B cell (primary cell): Measurements from ENCODE around the gene PPP1R2B. TPM values are rescaled to one million over a fixed set of nuclear protein-coding genes. Genes with fewer than 3 reads are reported as not detected.

ENCODE experiments used
- ATAC-seq: fragments of 200-7000 bp; cut with Tn5 transposase; one replicate; pipeline ENCODE4 v1.10.0; 2021; ENCODE audit warnings: low read depth, mild to moderate bottlenecking, moderate number of reproducible peaks, moderate library complexity
- CTCF ChIA-PET: fragments of 350-600 bp; sonication (Branson Sonifier 250); formaldehyde crosslinking; loops from one replicate; lab custom pipeline; 2021; ENCODE audit warnings: antibody characterized with exemption, inconsistent platforms; lab: Charles Lee
- POLR2A ChIA-PET: fragments of 350-600 bp; sonication (Branson Sonifier 250); formaldehyde crosslinking; loops from one replicate; lab custom pipeline; 2021; ENCODE audit warnings: antibody characterized with exemption; lab: Charles Lee
- DNase-seq: peaks from one replicate; pipeline ENCODE4 v3.0.0; 2013
- H2AFZ ChIP-seq: 2 replicates; pipeline ENCODE4 v1.6.1; 2012; ENCODE audit warnings: mild to moderate bottlenecking, low read depth, low read length; ENCODE audit not compliant: insufficient read depth, poor library complexity, severe bottlenecking
- H3K27ac ChIP-seq, 2 donors: 1 replicate in 1 of 2; 2 replicates in 1 of 2; pipeline ENCODE4 v1.5.1; 2012 to 2013; ENCODE audit warnings: low read length in 2 of 2, mild to moderate bottlenecking in 2 of 2, moderate library complexity in 1 of 2
- H3K27me3 ChIP-seq, 4 experiments: fragments of 200-600 bp in 1 of 4; sonication (generic) in 1 of 4; replicated peaks in 1 of 4; 1 replicate in 2 of 4; 2 replicates in 2 of 4; pipeline versions ENCODE4 v1.6.1 to v1.7.0; 2013 to 2016; ENCODE audit warnings: low read length in 3 of 4, mild to moderate bottlenecking in 2 of 4, mixed read lengths in 1 of 4, moderate library complexity in 1 of 4; ENCODE audit not compliant: insufficient read depth in 4 of 4, control insufficient read depth in 3 of 4; ENCODE audit errors: control extremely low read depth in 1 of 4
- H3K36me3 ChIP-seq, 2 experiments: replicated peaks in 1 of 2; 1 replicate in 1 of 2; 2 replicates in 1 of 2; pipeline versions ENCODE4 v1.6.1 to v1.7.1; 2013; ENCODE audit warnings: low read length in 1 of 2; ENCODE audit not compliant: insufficient read depth in 2 of 2, control insufficient read depth in 1 of 2; ENCODE audit errors: control extremely low read depth in 1 of 2, extremely low read depth in 1 of 2
- H3K4me1 ChIP-seq, 2 donors: fragments of 200-600 bp in 1 of 2; sonication (generic) in 1 of 2; 1 replicate in 1 of 2; 2 replicates in 1 of 2; pipeline versions ENCODE4 v1.5.1 to v1.6.1; 2013 to 2017; ENCODE audit warnings: low read length in 2 of 2; ENCODE audit not compliant: control insufficient read depth in 2 of 2, insufficient read depth in 2 of 2
- H3K4me2 ChIP-seq: replicated peaks from 2 replicates; pipeline ENCODE3; 2012; ENCODE audit warnings: mild to moderate bottlenecking, low read depth, low read length; ENCODE audit not compliant: poor library complexity, severe bottlenecking
- H3K4me3 ChIP-seq, 5 experiments: fragments of 200-600 bp in 1 of 5; sonication (generic) in 1 of 5; 1 replicate in 3 of 5; 2 replicates in 2 of 5; pipeline versions ENCODE4 v1.5.1 to v1.7.0; 2011 to 2016; ENCODE audit warnings: low read length in 4 of 5, mild to moderate bottlenecking in 4 of 5, low read depth in 2 of 5, control low read depth in 1 of 5, moderate library complexity in 1 of 5; ENCODE audit not compliant: insufficient read depth in 1 of 5; ENCODE audit errors: control extremely low read depth in 1 of 5, extremely low read depth in 1 of 5
- H3K79me2 ChIP-seq: fragments of 200-600 bp; sonication (generic); one replicate; pipeline ENCODE4 v1.6.0; 2016; ENCODE audit warnings: low read length; ENCODE audit not compliant: control insufficient read depth, insufficient read depth
- H3K9ac ChIP-seq: fragments of 200-600 bp; sonication (generic); 2 replicates; pipeline ENCODE4 v1.6.1; 2017; ENCODE audit warnings: mild to moderate bottlenecking, low read length, moderate library complexity
- H3K9me3 ChIP-seq, 3 donors: one replicate each; pipeline versions ENCODE4 v1.6.1 to v1.7.1; 2013; ENCODE audit warnings: low read length in 2 of 3; ENCODE audit not compliant: control insufficient read depth in 2 of 3, insufficient read depth in 1 of 3; ENCODE audit errors: control extremely low read depth in 1 of 3
- H4K20me1 ChIP-seq: 2 replicates; pipeline ENCODE4 v1.6.0; 2012; ENCODE audit warnings: mild to moderate bottlenecking, low read length; ENCODE audit not compliant: insufficient read depth, control insufficient read depth, poor library complexity, severe bottlenecking
- H3K27ac Mint-ChIP-seq: one replicate; pipeline ENCODE4 v1.8.0; 2021; ENCODE audit warnings: mixed read lengths
- H3K27me3 Mint-ChIP-seq: one replicate; pipeline ENCODE4 v1.8.0; 2021; ENCODE audit warnings: mixed read lengths
- H3K4me1 Mint-ChIP-seq: one replicate; pipeline ENCODE4 v1.8.0; 2021; ENCODE audit warnings: mixed read lengths
- H3K4me3 Mint-ChIP-seq: one replicate; pipeline ENCODE4 v1.8.0; 2021; ENCODE audit warnings: mixed read lengths
- H3K9me3 Mint-ChIP-seq: one replicate; pipeline ENCODE4 v1.8.0; 2022; ENCODE audit warnings: mixed read lengths; ENCODE audit not compliant: insufficient read depth
- CTCF ChIP-seq: fragments of 200-600 bp; IDR thresholded peaks from one replicate; pipeline ENCODE4 v1.8.0; 2022; ENCODE audit warnings: antibody characterized with exemption, mild to moderate bottlenecking
- EZH2 ChIP-seq: IDR thresholded peaks from 2 replicates; pipeline ENCODE4 v1.6.1; 2012; ENCODE audit warnings: borderline replicate concordance, low read depth, mild to moderate bottlenecking, moderate library complexity, low read length; ENCODE audit not compliant: insufficient read depth, poor library complexity, severe bottlenecking
- WGBS: methylation state at CpG from one replicate; pipeline ENCODE4 v1.1.5; 2013; ENCODE audit warnings: missing lambda C conversion rate; ENCODE audit not compliant: insufficient coverage; 5-methylcytosine and 5-hydroxymethylcytosine counted together
- intact Hi-C: fragments of 100-400 bp; cut with micrococcal nuclease; formaldehyde crosslinking; loops from one replicate; pipeline ENCODE4 v1.10.0; 2022
- polyA plus RNA-seq: library from polyadenylated mRNA; depleted of rRNA; stranded (reverse); fragments of >200 nt; gene quantifications from 2 replicates; pipeline ENCODE4 v1.2.3, GENCODE V29; 2012
- total RNA-seq, 2 donors: library from RNA; stranded (reverse); fragments of 120-200 nt in 1 of 2; gene quantifications; 1 replicate in 1 of 2; 2 replicates in 1 of 2; pipeline versions ENCODE4 v1.2.3 to v1.2.4, GENCODE V29; 2013 to 2022

Gene PPP1R2B
- total and polyA plus RNA-seq, 2 donors (not counting 1 experiment from before 2014, with no cell fraction given), result 0.15 TPM; not detected in 1

- H3K4me1 ChIP-seq, result no peaks in the 10 kb centered on the region
- 93% methylated on average over 2 of the region's 3 CpGs for WGBS
- no peaks in the 10 kb centered on the region for H3K36me3 ChIP-seq
- H2AFZ ChIP-seq, result no peak overlapping the region
- no peak for ATAC-seq
- H3K4me3 Mint-ChIP-seq, result no peak overlapping the region
- DNase-seq, result no peak
- H4K20me1 ChIP-seq, result no peaks in the 10 kb centered on the region
- peaks cover 13% of the 10 kb centered on the region for H3K27me3 Mint-ChIP-seq
- H3K4me2 ChIP-seq, result no peak overlapping the region
- no peak overlapping the region for H3K27ac ChIP-seq
- H3K9me3 Mint-ChIP-seq, result peaks cover 1% of the 10 kb centered on the region
- ChIA-PET CTCF (no interaction called here), POLR2A (no interaction called here)
- peaks cover 0 to 3% (median 0%) of the 10 kb centered on the region in 3 donors for H3K9me3 ChIP-seq
- no peaks in the 10 kb centered on the region for H3K79me2 ChIP-seq
- no peak overlapping the region for H3K27ac Mint-ChIP-seq
- intact Hi-C loops, result no loop called here
- H3K27me3 ChIP-seq, result peaks cover 0 to 3% (median 0%) of the 10 kb centered on the region in 4 experiments
- H3K4me3 ChIP-seq, result no peak overlapping the region
- peaks cover 6% of the 10 kb centered on the region for H3K4me1 Mint-ChIP-seq
- no peak overlapping the region for H3K9ac ChIP-seq
- TF ChIP-seq EZH2 (no peak), CTCF (no peak)
Measured at GRCh38 chr5:156825688-156826087, 24.4 kb upstream of the PPP1R2B start.

GRCh38 chr5:156826150-156826549 lies 23.9 kb upstream of the PPP1R2B start:
- ChIA-PET POLR2A (no interaction called here), CTCF (no interaction called here)
- Mint-ChIP-seq H3K27me3 (peaks cover 10% of the 10 kb centered on the region), H3K27ac (no peak overlapping the region), H3K4me3 (no peak overlapping the region), H3K9me3 (peaks cover 1% of the 10 kb centered on the region), H3K4me1 (peaks cover 6% of the 10 kb centered on the region)
- TF ChIP-seq EZH2 (no peak), CTCF (no peak)
- Histone ChIP-seq H3K79me2 (no peaks in the 10 kb centered on the region), H3K36me3 (no peaks in the 10 kb centered on the region), H3K9ac (no peak overlapping the region), H3K27ac (no peak overlapping the region), H3K4me1 (no peaks in the 10 kb centered on the region), H3K9me3 (peaks cover 0 to 3% (median 0%) of the 10 kb centered on the region in 3 donors), H4K20me1 (no peaks in the 10 kb centered on the region), H2AFZ (no peak overlapping the region), H3K4me2 (no peak overlapping the region), H3K27me3 (peaks cover 0 to 3% (median 0%) of the 10 kb centered on the region in 4 experiments), H3K4me3 (no peak overlapping the region)
- intact Hi-C loops, result no loop called here
- DNase-seq (peak; percentile 8), ATAC-seq (no peak)
- WGBS, result 54% methylated on average over 3 of the region's 4 CpGs
